SU-DHL-6 (cell line): ENCODE measurements around the gene CCDC183.

Experiments used
- H2AFZ ChIP-seq: fragments of 200-600 bp; sonication (generic); 2 replicates; pipeline ENCODE4 v1.6.1; 2014; ENCODE audit warnings: low read depth, mild to moderate bottlenecking, moderate library complexity, mixed read lengths, antibody characterized with exemption, low read length; ENCODE audit not compliant: severe bottlenecking
- H3F3A ChIP-seq: fragments of 200-600 bp; shearing (Covaris generic); 2 replicates; pipeline ENCODE4 v1.6.0; 2016; ENCODE audit warnings: antibody characterized with exemption, mild to moderate bottlenecking; ENCODE audit not compliant: insufficient read depth
- H3K27ac ChIP-seq: fragments of 200-600 bp; sonication (generic); 2 replicates; pipeline ENCODE4 v1.5.1; 2016; ENCODE audit warnings: low read depth, mild to moderate bottlenecking, low read length, moderate library complexity, mixed read lengths
- H3K27me3 ChIP-seq: fragments of 200-600 bp; sonication (generic), shearing (Covaris generic); 2 replicates; pipeline ENCODE4 v1.6.0; 2014; ENCODE audit warnings: mild to moderate bottlenecking, low read length
- H3K36me3 ChIP-seq: fragments of 200-600 bp; sonication (generic); 2 replicates; pipeline ENCODE4 v1.6.1; 2014; ENCODE audit warnings: mild to moderate bottlenecking, low read length, mixed read lengths
- H3K4me2 ChIP-seq: fragments of 300-600, 200-600 bp; shearing (Covaris generic), sonication (generic); 2 replicates; pipeline ENCODE4 v1.6.0; 2014; ENCODE audit warnings: low read length, low read depth, mild to moderate bottlenecking; ENCODE audit not compliant: poor library complexity, severe bottlenecking
- H3K4me3 ChIP-seq: fragments of 200-600 bp; sonication (generic); 2 replicates; pipeline ENCODE4 v1.5.1; 2014; ENCODE audit warnings: antibody characterized with exemption, low read length, mild to moderate bottlenecking, mixed read lengths; ENCODE audit not compliant: insufficient read depth, poor library complexity, severe bottlenecking
- H3K79me2 ChIP-seq: fragments of 200-600 bp; sonication (generic); 2 replicates; pipeline ENCODE4 v1.6.1; 2014; ENCODE audit warnings: mild to moderate bottlenecking, low read length, moderate library complexity; ENCODE audit not compliant: insufficient read depth
- H3K9ac ChIP-seq: fragments of 200-600 bp; sonication (generic); 2 replicates; pipeline ENCODE4 v1.7.0; 2014; ENCODE audit warnings: mild to moderate bottlenecking, low read length
- H3K9me2 ChIP-seq: fragments of 200-600 bp; sonication (generic); replicated peaks from 2 replicates; pipeline ENCODE4 v1.6.1; 2014; ENCODE audit warnings: low read length; ENCODE audit not compliant: insufficient read depth
- H3K9me3 ChIP-seq: fragments of 200-600 bp; sonication (generic); 2 replicates; pipeline ENCODE4 v1.6.1; 2014; ENCODE audit warnings: low read length, mixed read lengths; ENCODE audit not compliant: insufficient read depth
- H4K20me1 ChIP-seq: fragments of 200-600 bp; sonication (generic); 2 replicates; pipeline ENCODE4 v1.6.1; 2014; ENCODE audit warnings: low read depth, mild to moderate bottlenecking, antibody characterized with exemption, low read length, moderate library complexity, mixed read lengths
- CTCF ChIP-seq: fragments of 200-600 bp; sonication (generic); IDR thresholded peaks from one replicate; pipeline ENCODE4 v1.5.1; 2017; ENCODE audit warnings: antibody characterized with exemption, mild to moderate bottlenecking, low read length, moderate library complexity; ENCODE audit not compliant: insufficient read depth, poor library complexity, severe bottlenecking
- EZH2phosphoT487 ChIP-seq: fragments of 200-600 bp; sonication (generic), shearing (Covaris generic); conservative IDR thresholded peaks from 2 replicates; pipeline ENCODE4 v1.6.1; 2018; ENCODE audit warnings: mild to moderate bottlenecking, antibody characterized with exemption, low read length, moderate library complexity, mixed read lengths

CCDC183 gene

GRCh38 chr9:136759001-136759400 lies 37.1 kb upstream of the CCDC183 start:
- Histone ChIP-seq H3K9ac (no peak overlapping the region), H3K4me3 (no peak overlapping the region), H3K27me3 (no peaks in the 10 kb centered on the region)

DNA sequence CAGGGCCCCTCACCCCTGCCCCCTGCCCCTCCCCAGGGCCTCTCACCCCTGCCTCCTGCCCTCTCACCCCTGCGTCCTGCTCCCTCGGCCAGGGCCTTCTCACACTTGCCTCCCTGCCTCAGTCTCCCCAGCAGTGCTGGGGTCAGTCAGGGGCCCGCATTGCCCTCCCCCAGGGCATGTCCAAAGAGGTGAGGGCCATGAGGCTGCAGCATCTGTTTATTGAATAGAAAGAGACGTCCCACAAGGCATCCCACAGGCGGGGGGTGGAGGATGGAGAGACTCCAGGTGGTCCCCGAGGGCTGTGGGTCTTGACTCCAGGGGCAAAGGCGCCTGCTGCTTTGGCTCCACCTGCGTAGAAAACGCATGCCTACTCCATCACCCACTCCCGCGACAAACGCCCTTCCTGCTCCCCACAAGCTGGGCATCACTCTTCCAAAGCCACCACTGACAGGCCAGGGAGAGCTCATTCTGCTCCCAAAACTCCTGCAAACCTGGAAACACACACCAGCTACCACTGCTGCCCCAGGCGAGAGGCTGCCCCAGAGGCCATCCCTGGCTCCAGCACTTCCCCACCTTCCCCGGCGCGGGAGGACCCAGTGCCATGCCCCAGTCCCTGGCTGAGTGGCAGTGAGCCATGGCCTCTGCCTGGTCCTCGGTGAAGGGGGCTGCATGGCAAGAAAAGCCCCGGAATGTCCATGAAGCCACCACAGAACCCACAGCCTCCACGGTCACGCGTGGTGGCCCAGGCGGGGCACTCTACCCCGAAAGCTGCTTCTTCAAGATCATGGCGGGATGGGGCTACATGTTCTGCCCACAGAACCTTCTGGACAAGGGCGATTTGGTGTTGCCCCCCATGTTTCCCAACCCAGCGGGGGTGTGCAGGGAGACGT lies 36.5 kb upstream of the CCDC183 start:
- H3K9me3 ChIP-seq: no peaks in the 10 kb centered on the region
- no peak overlapping the region for H3K4me2 ChIP-seq
- H3F3A ChIP-seq: no peaks in the 10 kb centered on the region
- H3K4me3 ChIP-seq: no peak overlapping the region
- no peaks in the 10 kb centered on the region for H3K79me2 ChIP-seq
- no peaks in the 10 kb centered on the region for H4K20me1 ChIP-seq
- H3K9me2 ChIP-seq: no peaks in the 10 kb centered on the region
- H2AFZ ChIP-seq: no peak overlapping the region
- no peaks in the 10 kb centered on the region for H3K27me3 ChIP-seq
- no peak overlapping the region for H3K9ac ChIP-seq
- no peak overlapping the region for H3K27ac ChIP-seq
- H3K36me3 ChIP-seq: no peaks in the 10 kb centered on the region
- TF ChIP-seq EZH2phosphoT487 (no peak), CTCF (no peak)

More at GRCh38 chr9:136759001-136759400, 37.1 kb upstream of the CCDC183 start:
- no peaks in the 10 kb centered on the region for H3K79me2 ChIP-seq
- no peaks in the 10 kb centered on the region for H3K9me3 ChIP-seq
- no peaks in the 10 kb centered on the region for H3K9me2 ChIP-seq
- no peaks in the 10 kb centered on the region for H3K36me3 ChIP-seq
- H3K27ac ChIP-seq: no peak overlapping the region
- H3K4me2 ChIP-seq: no peak overlapping the region
- no peak overlapping the region for H2AFZ ChIP-seq
- no peaks in the 10 kb centered on the region for H3F3A ChIP-seq
- no peak for TF ChIP-seq CTCF
- TF ChIP-seq EZH2phosphoT487: no peak
- H4K20me1 ChIP-seq: no peaks in the 10 kb centered on the region

DNA sequence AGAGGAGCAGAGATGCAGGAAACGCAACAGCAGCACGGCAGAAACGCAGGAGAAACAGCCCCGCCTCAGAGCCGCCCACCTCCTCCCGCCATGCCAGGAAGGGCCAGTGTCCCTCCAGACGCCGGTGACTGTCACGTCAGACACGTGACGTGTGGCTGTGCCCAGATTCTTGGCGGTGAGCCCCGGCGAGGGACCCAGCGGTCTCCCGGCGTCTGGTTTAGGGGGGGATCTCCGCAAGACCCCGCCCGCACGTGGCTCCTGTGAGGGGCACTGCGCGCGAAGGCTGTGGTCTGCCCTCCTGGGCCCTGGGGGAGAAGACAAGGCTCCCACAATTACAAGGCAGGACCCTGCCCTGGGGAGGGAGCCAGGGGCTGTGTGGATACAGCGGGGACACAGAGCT lies 35.7 kb upstream of the CCDC183 start:
- TF ChIP-seq EZH2phosphoT487 (no peak), CTCF (no peak)
- Histone ChIP-seq H3K27ac (no peak overlapping the region), H2AFZ (no peak overlapping the region)

More for the DNA sequence above, 35.7 kb upstream of the CCDC183 start:
- Histone ChIP-seq H3K4me2 (no peak overlapping the region), H3K9ac (no peak overlapping the region), H3K36me3 (no peaks in the 10 kb centered on the region), H3K79me2 (no peaks in the 10 kb centered on the region), H3K9me2 (no peaks in the 10 kb centered on the region), H3K27me3 (no peaks in the 10 kb centered on the region), H3K9me3 (no peaks in the 10 kb centered on the region), H4K20me1 (no peaks in the 10 kb centered on the region), H3F3A (no peaks in the 10 kb centered on the region), H3K4me3 (no peak overlapping the region)
